DOHH2 (cell line): Measurements from ENCODE around the gene ATE1.

Source experiments
- H3F3A ChIP-seq: fragments of 200-600 bp; sonication (generic), shearing (Covaris generic); 2 replicates; pipeline ENCODE4 v1.6.0; 2016; ENCODE audit warnings: antibody characterized with exemption, mild to moderate bottlenecking; ENCODE audit not compliant: control insufficient read depth, insufficient read depth
- H3K27ac ChIP-seq: fragments of 200-600 bp; sonication (generic); 2 replicates; pipeline ENCODE4 v1.5.1; 2014; ENCODE audit warnings: low read depth, mild to moderate bottlenecking, low read length, moderate library complexity
- H3K27me3 ChIP-seq: fragments of 200-600 bp; sonication (generic); 2 replicates; pipeline ENCODE4 v1.6.1; 2014; ENCODE audit warnings: mild to moderate bottlenecking, low read length, mixed read lengths; ENCODE audit not compliant: control insufficient read depth
- H3K36me3 ChIP-seq: fragments of 200-600 bp; sonication (generic); 2 replicates; pipeline ENCODE4 v1.6.1; 2014; ENCODE audit warnings: mild to moderate bottlenecking, low read length, moderate library complexity, mixed read lengths; ENCODE audit not compliant: control insufficient read depth
- H3K4me1 ChIP-seq: fragments of 200-600 bp; sonication (generic); 2 replicates; pipeline ENCODE4 v1.6.1; 2014; ENCODE audit warnings: mild to moderate bottlenecking, low read length, mixed read lengths; ENCODE audit not compliant: control insufficient read depth
- H3K4me2 ChIP-seq: fragments of 200-600 bp; sonication (generic); 2 replicates; pipeline ENCODE4 v1.6.0; 2014; ENCODE audit warnings: mild to moderate bottlenecking, low read length, moderate library complexity
- H3K4me3 ChIP-seq: fragments of 200-600 bp; sonication (generic); 2 replicates; pipeline ENCODE4 v1.5.1; 2014; ENCODE audit warnings: mild to moderate bottlenecking, low read length, mixed read lengths
- H3K79me2 ChIP-seq: fragments of 200-600 bp; sonication (generic); 2 replicates; pipeline ENCODE4 v1.6.1; 2014; ENCODE audit warnings: mild to moderate bottlenecking, low read length, mixed read lengths; ENCODE audit not compliant: control insufficient read depth
- H3K9me2 ChIP-seq: fragments of 200-600 bp; sonication (generic); replicated peaks from 2 replicates; pipeline ENCODE4 v1.6.1; 2014; ENCODE audit warnings: mild to moderate bottlenecking, low read length, mixed read lengths; ENCODE audit not compliant: control insufficient read depth
- H3K9me3 ChIP-seq: fragments of 200-600 bp; sonication (generic); 2 replicates; pipeline ENCODE4 v1.6.1; 2014; ENCODE audit warnings: antibody characterized with exemption, low read length, mixed read lengths; ENCODE audit not compliant: control insufficient read depth, insufficient read depth
- H4K20me1 ChIP-seq: fragments of 200-600 bp; sonication (generic); 2 replicates; pipeline ENCODE4 v1.6.0; 2014; ENCODE audit warnings: low read depth, mild to moderate bottlenecking, antibody characterized with exemption, low read length, moderate library complexity; ENCODE audit not compliant: control insufficient read depth, insufficient read depth
- EZH2phosphoT487 ChIP-seq: fragments of 200-600 bp; sonication (generic); IDR thresholded peaks from 2 replicates; pipeline ENCODE4 v1.6.1; 2017; ENCODE audit warnings: borderline replicate concordance, mild to moderate bottlenecking, antibody characterized with exemption, low read length, moderate library complexity, mixed read lengths
- TF ChIP-seq, protein P1 (sequence below): fragments of 200-600 bp; sonication (generic); IDR thresholded peaks from one replicate; pipeline ENCODE4 v1.5.1; 2014; ENCODE audit warnings: antibody characterized with exemption, mild to moderate bottlenecking, low read depth, low read length; ENCODE audit not compliant: poor library complexity, severe bottlenecking

Gene ATE1

DNA sequence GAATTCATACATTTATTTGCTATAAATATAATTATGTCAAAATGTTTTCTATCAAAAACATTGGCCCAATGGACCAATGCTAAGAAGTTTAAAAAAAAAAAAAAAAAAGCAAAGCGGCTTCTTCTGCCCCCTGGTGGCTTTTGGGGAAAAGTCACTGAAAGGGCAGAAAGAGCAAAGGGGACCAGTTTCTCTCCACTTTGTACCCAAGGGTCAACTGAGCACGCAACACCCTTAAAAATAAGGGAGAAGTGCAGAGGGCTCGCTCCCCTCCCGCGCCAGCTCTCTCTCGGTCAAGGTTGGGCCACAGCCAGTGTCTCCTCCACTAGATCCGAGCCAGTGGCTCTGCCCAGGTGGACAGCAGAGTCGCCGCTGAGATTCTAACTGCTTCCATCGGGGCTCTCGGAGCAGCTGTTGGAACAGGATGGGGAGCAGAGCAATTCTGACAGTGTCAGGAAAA, 193.2 kb downstream of the ATE1 start:
- H3F3A ChIP-seq = no peaks in the 10 kb centered on the region
- no peak overlapping the region for H3K4me3 ChIP-seq
- H3K9me2 ChIP-seq = no peaks in the 10 kb centered on the region
- TF ChIP-seq EZH2phosphoT487 = no peak
- TF ChIP-seq, protein P1, sequence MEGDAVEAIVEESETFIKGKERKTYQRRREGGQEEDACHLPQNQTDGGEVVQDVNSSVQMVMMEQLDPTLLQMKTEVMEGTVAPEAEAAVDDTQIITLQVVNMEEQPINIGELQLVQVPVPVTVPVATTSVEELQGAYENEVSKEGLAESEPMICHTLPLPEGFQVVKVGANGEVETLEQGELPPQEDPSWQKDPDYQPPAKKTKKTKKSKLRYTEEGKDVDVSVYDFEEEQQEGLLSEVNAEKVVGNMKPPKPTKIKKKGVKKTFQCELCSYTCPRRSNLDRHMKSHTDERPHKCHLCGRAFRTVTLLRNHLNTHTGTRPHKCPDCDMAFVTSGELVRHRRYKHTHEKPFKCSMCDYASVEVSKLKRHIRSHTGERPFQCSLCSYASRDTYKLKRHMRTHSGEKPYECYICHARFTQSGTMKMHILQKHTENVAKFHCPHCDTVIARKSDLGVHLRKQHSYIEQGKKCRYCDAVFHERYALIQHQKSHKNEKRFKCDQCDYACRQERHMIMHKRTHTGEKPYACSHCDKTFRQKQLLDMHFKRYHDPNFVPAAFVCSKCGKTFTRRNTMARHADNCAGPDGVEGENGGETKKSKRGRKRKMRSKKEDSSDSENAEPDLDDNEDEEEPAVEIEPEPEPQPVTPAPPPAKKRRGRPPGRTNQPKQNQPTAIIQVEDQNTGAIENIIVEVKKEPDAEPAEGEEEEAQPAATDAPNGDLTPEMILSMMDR = peak; percentile 76
- no peaks in the 10 kb centered on the region for H3K27me3 ChIP-seq
- H3K4me2 ChIP-seq = no peak overlapping the region
- H3K36me3 ChIP-seq = no peaks in the 10 kb centered on the region
- H3K27ac ChIP-seq = no peak overlapping the region
- no peaks in the 10 kb centered on the region for H3K79me2 ChIP-seq
- no peaks in the 10 kb centered on the region for H3K9me3 ChIP-seq
- no peaks in the 10 kb centered on the region for H4K20me1 ChIP-seq
- no peaks in the 10 kb centered on the region for H3K4me1 ChIP-seq

DNA sequence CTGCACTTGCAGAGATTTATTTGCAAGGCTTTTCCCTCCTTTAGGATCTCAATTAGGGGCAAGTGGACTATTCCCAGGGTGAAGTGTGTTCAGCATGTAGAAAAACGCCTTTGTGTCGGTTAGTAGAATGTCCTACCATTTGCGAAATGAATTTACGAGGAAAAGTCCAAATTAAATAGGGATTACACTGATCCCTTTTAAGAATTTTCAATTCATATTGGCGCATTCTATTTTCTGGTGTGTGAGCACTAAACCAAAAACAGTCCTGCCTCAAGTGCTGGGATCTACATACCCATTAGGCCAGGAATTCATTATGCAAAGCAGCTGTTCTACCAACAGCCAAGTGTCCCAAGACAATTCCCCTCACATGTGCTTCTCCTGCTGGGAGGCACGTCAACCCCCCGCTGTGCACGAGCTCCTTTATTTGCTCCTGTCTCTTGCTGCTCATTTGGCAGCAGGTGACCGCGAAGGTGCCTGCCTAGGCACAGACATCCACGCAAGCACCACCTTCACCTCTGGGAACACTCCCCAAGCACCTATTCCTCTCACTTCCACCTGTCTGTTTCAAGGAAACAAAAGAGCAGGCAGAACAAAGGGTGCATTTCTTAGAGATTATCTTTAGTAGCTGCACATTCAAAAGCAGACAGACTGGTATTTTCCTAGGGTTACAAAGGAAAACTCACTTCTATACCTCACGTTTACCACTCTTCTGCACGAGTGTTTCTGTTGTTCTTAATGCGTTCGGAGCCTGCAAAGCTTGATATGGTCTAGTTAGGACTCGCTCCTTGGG, 195.0 kb downstream of the ATE1 start:
- H3F3A ChIP-seq = no peaks in the 10 kb centered on the region
- H3K9me2 ChIP-seq = no peaks in the 10 kb centered on the region
- TF ChIP-seq, protein P1 = no peak
- no peak for TF ChIP-seq EZH2phosphoT487
- no peaks in the 10 kb centered on the region for H4K20me1 ChIP-seq
- no peak overlapping the region for H3K4me2 ChIP-seq
- no peak overlapping the region for H3K4me3 ChIP-seq
- H3K27ac ChIP-seq = no peak overlapping the region
- H3K4me1 ChIP-seq = no peaks in the 10 kb centered on the region
- no peaks in the 10 kb centered on the region for H3K27me3 ChIP-seq
- H3K79me2 ChIP-seq = no peaks in the 10 kb centered on the region
- no peaks in the 10 kb centered on the region for H3K36me3 ChIP-seq
- no peaks in the 10 kb centered on the region for H3K9me3 ChIP-seq

DNA sequence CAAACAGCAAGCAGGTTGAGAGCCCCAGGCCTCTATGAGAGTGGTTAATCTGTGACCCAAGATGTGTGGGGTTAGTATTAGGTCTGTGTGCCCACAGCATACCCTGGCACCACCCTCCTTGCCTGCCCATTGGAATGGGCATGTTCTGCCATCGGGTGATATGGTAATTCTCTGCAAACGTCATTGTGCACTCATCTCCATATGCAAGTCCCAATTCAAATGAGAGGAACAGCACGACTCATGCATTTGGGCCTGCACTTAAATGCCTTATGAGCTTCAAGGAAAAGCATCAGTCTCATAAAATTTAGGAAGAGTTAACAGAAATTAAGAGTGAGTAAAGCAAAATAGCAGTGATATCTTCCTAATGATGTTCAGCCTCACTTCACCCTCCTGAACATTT, 195.7 kb downstream of the ATE1 start:
- H3F3A ChIP-seq = no peaks in the 10 kb centered on the region
- H3K79me2 ChIP-seq = no peaks in the 10 kb centered on the region
- H3K4me2 ChIP-seq = no peak overlapping the region
- no peaks in the 10 kb centered on the region for H4K20me1 ChIP-seq
- H3K9me3 ChIP-seq = no peaks in the 10 kb centered on the region
- no peak for TF ChIP-seq EZH2phosphoT487
- TF ChIP-seq, protein P1 = no peak
- no peaks in the 10 kb centered on the region for H3K4me1 ChIP-seq
- no peaks in the 10 kb centered on the region for H3K9me2 ChIP-seq
- no peak overlapping the region for H3K27ac ChIP-seq
- H3K27me3 ChIP-seq = no peaks in the 10 kb centered on the region
- no peak overlapping the region for H3K4me3 ChIP-seq
- H3K36me3 ChIP-seq = no peaks in the 10 kb centered on the region
